OCI-LY7 (cell line): Measurements from ENCODE around the gene OR1B1. TPM values are rescaled to one million over a fixed set of nuclear protein-coding genes. Genes with fewer than 3 reads are reported as not detected.

Experiments used
- BruUV-seq: library from RNA; stranded (reverse); fragments of 400-500 nt; replicated peaks from 2 replicates; lab custom pipeline; 2021; lab: Mats Ljungman, UMichigan
- CTCF ChIA-PET: fragments of 300-600 bp; sonication (Branson Sonifier 250); formaldehyde crosslinking; loops from one replicate; lab custom pipeline; 2022; ENCODE audit warnings: antibody characterized with exemption; ENCODE audit not compliant: unreplicated experiment; lab: Charles Lee
- POLR2A ChIA-PET: fragments of 300-600 bp; sonication (Branson Sonifier 250); formaldehyde crosslinking; loops from one replicate; lab custom pipeline; 2022; ENCODE audit warnings: antibody characterized with exemption; lab: Charles Lee
- DNase-seq: peaks from one replicate; pipeline ENCODE4 v3.0.0-alpha.2; 2015; ENCODE audit warnings: low spot score
- H2AFZ ChIP-seq: fragments of 200-600 bp; sonication (generic), shearing (Covaris generic); 2 replicates; pipeline ENCODE4 v1.6.1; 2014; ENCODE audit warnings: mild to moderate bottlenecking, antibody characterized with exemption, low read length, moderate library complexity
- H3K27ac ChIP-seq: fragments of 200-600 bp; sonication (generic); 2 replicates; pipeline ENCODE4 v1.5.1; 2014; ENCODE audit warnings: mixed run types, low read depth, mild to moderate bottlenecking, moderate library complexity, low read length, inconsistent platforms; ENCODE audit not compliant: poor library complexity, severe bottlenecking
- H3K36me3 ChIP-seq: fragments of 200-600 bp; sonication (generic); 2 replicates; pipeline ENCODE4 v1.6.1; 2014; ENCODE audit warnings: mild to moderate bottlenecking, antibody characterized with exemption, low read length, moderate library complexity, mixed read lengths; ENCODE audit not compliant: insufficient read depth
- H3K4me1 ChIP-seq: fragments of 200-600 bp; sonication (generic); 2 replicates; pipeline ENCODE4 v1.5.1; 2014; ENCODE audit warnings: mild to moderate bottlenecking, low read length; ENCODE audit not compliant: insufficient read depth, poor library complexity, severe bottlenecking
- H3K4me2 ChIP-seq: fragments of 200-600 bp; sonication (generic); 2 replicates; pipeline ENCODE4 v1.6.1; 2014; ENCODE audit warnings: mild to moderate bottlenecking, low read length
- H3K4me3 ChIP-seq: fragments of 200-600 bp; sonication (generic); 2 replicates; pipeline ENCODE4 v1.5.1; 2014; ENCODE audit warnings: mild to moderate bottlenecking, low read depth, low read length; ENCODE audit not compliant: poor library complexity, severe bottlenecking
- H3K79me2 ChIP-seq: fragments of 200-600 bp; sonication (generic); 2 replicates; pipeline ENCODE4 v1.6.1; 2016; ENCODE audit warnings: low read depth, mild to moderate bottlenecking, low read length, moderate library complexity, mixed read lengths; ENCODE audit not compliant: insufficient read depth
- H3K9me2 ChIP-seq: fragments of 200-600 bp; sonication (generic); 2 replicates; pipeline ENCODE4 v1.6.1; 2016; ENCODE audit warnings: mild to moderate bottlenecking, low read length, mixed read lengths; ENCODE audit not compliant: insufficient read depth
- H3K9me3 ChIP-seq: fragments of 200-600 bp; sonication (generic); 2 replicates; pipeline ENCODE4 v1.6.1; 2014; ENCODE audit warnings: mild to moderate bottlenecking, mixed run types, low read length, mixed read lengths
- H4K20me1 ChIP-seq: fragments of 200-600 bp; sonication (generic); 2 replicates; pipeline ENCODE4 v1.6.1; 2014; ENCODE audit warnings: mild to moderate bottlenecking, antibody characterized with exemption, low read length, moderate library complexity, mixed read lengths; ENCODE audit not compliant: insufficient read depth
- CTCF ChIP-seq: fragments of 200-600 bp; sonication (generic); conservative IDR thresholded peaks from 2 replicates; pipeline ENCODE4 v1.5.1; 2014; ENCODE audit warnings: mild to moderate bottlenecking, antibody characterized with exemption, low read length, moderate library complexity, mixed read lengths
- EZH2phosphoT487 ChIP-seq: fragments of 200-600 bp; sonication (generic); IDR thresholded peaks from 2 replicates; pipeline ENCODE4 v1.6.1; 2018; ENCODE audit warnings: low read depth, borderline replicate concordance, mild to moderate bottlenecking, mixed run types, antibody characterized with exemption, low read length, moderate library complexity, mixed read lengths
- intact Hi-C: fragments of 100-400 bp; cut with micrococcal nuclease; formaldehyde crosslinking; loops from one replicate; pipeline ENCODE4 v1.10.0; 2022; ENCODE audit not compliant: unreplicated experiment
- total RNA-seq, 2 experiments: library from RNA; depleted of rRNA in 1 of 2; stranded (reverse); fragments of >200 nt in 1 of 2; shearing (Covaris generic) in 1 of 2; gene quantifications; 2 replicates each; pipeline ENCODE4 v1.2.3, GENCODE V29; 2014 to 2022

Gene OR1B1
- total RNA-seq, 2 experiments from 2014 or later, result not detected

- H3K27ac ChIP-seq, result no peak overlapping the region
- H3K9me3 ChIP-seq, result no peaks in the 10 kb centered on the region
- no peak overlapping the region for H2AFZ ChIP-seq
- no TSS peak for BruUV-seq
- POLR2A ChIA-PET, result no interaction called here
- no peak overlapping the region for H3K4me2 ChIP-seq
- no peaks in the 10 kb centered on the region for H3K79me2 ChIP-seq
- no peak overlapping the region for H3K4me3 ChIP-seq
- CTCF ChIA-PET, result no interaction called here
- no peaks in the 10 kb centered on the region for H4K20me1 ChIP-seq
- no peak for TF ChIP-seq CTCF
- TF ChIP-seq EZH2phosphoT487, result no peak
- intact Hi-C loops, result no loop called here
- no peak for DNase-seq
- H3K9me2 ChIP-seq, result no peaks in the 10 kb centered on the region
- no peaks in the 10 kb centered on the region for H3K4me1 ChIP-seq
- no peaks in the 10 kb centered on the region for H3K36me3 ChIP-seq
These were observed 15.2 kb downstream of the OR1B1 start for GRCh38 chr9:122642226-122642625.

GRCh38 chr9:122619996-122620395 is 37.4 kb downstream of the OR1B1 start:
- Histone ChIP-seq H4K20me1 (no peaks in the 10 kb centered on the region), H3K4me1 (no peaks in the 10 kb centered on the region), H3K27ac (no peak overlapping the region), H3K79me2 (no peaks in the 10 kb centered on the region), H3K4me2 (no peak overlapping the region), H2AFZ (no peak overlapping the region), H3K9me2 (no peaks in the 10 kb centered on the region), H3K4me3 (no peak overlapping the region), H3K36me3 (no peaks in the 10 kb centered on the region), H3K9me3 (no peaks in the 10 kb centered on the region)
- POLR2A ChIA-PET, result no interaction called here
- CTCF ChIA-PET, result no interaction called here
- TF ChIP-seq EZH2phosphoT487, result no peak
- TF ChIP-seq CTCF, result no peak
- no TSS peak for BruUV-seq
- DNase-seq, result no peak
- intact Hi-C loops, result no loop called here

- intact Hi-C loops, result no loop called here
- no peaks in the 10 kb centered on the region for H4K20me1 ChIP-seq
- BruUV-seq, result no TSS peak
These were observed 43.1 kb downstream of the OR1B1 start, which contains the start of gene OR1Q1 for GRCh38 chr9:122614362-122614761. TSS of gene OR1Q1 (plus strand) at chr9:122614738. CDS start at chr9:122614738, 0 bp downstream.

More at GRCh38 chr9:122614362-122614761, 43.1 kb downstream of the OR1B1 start, which contains the start of gene OR1Q1:
- no peak within 1 kb of the TSS for H3K27ac ChIP-seq
- no peak for DNase-seq
- H3K36me3 ChIP-seq, result no peaks in the 10 kb centered on the region
- TF ChIP-seq EZH2phosphoT487 (no peak), CTCF (no peak)
- no peaks in the 10 kb centered on the region for H3K9me3 ChIP-seq
- H3K4me2 ChIP-seq, result no peak within 1 kb of the TSS
- H3K79me2 ChIP-seq, result no peaks in the 10 kb centered on the region
- no peak within 1 kb of the TSS for H2AFZ ChIP-seq
- CTCF ChIA-PET, result no interaction called here
- H3K4me1 ChIP-seq, result no peaks in the 10 kb centered on the region
- no peaks in the 10 kb centered on the region for H3K9me2 ChIP-seq
- H3K4me3 ChIP-seq, result no peak within 1 kb of the TSS
- POLR2A ChIA-PET, result no interaction called here
